Tibial nerve (tissue), 4 donors: ENCODE data around the gene CPZ. TPM values are rescaled to one million over a fixed set of nuclear protein-coding genes. Genes with fewer than 3 reads are reported as not detected.

Experiments
- DNase-seq, 2 donors: peaks; one replicate each; pipeline ENCODE4 v3.0.0-alpha.2; 2019; ENCODE audit warnings: low spot score in 2 of 2
- H3K27ac ChIP-seq, 4 donors: fragments of 200-600 bp; sonication (generic) in 3 of 4; one replicate each; pipeline ENCODE4 v1.5.1; 2017 to 2019; ENCODE audit warnings: mild to moderate bottlenecking in 1 of 4
- H3K27me3 ChIP-seq, 2 donors: fragments of 200-600 bp; sonication (generic) in 1 of 2; one replicate each; pipeline versions ENCODE4 v1.5.1 to v1.6.0; 2017 to 2019
- H3K36me3 ChIP-seq, 3 donors: fragments of 200-600 bp; sonication (generic); one replicate each; pipeline ENCODE4 v1.5.1; 2018 to 2019
- H3K4me1 ChIP-seq, 4 donors: fragments of 200-600 bp; sonication (generic) in 3 of 4; one replicate each; pipeline ENCODE4 v1.5.1; 2017 to 2019
- H3K4me3 ChIP-seq, 4 donors: fragments of 200-600 bp; sonication (generic) in 3 of 4; one replicate each; pipeline ENCODE4 v1.5.1; 2017 to 2019; ENCODE audit warnings: mild to moderate bottlenecking in 1 of 4, moderate library complexity in 1 of 4
- H3K9me3 ChIP-seq, 4 donors: fragments of 200-600 bp; sonication (generic) in 3 of 4; one replicate each; pipeline ENCODE4 v1.5.1; 2017 to 2019
- EP300 ChIP-seq, 2 donors: sonication (generic); formaldehyde crosslinking; IDR thresholded peaks; one replicate each; pipeline ENCODE4 v1.6.1; 2017; ENCODE audit warnings: antibody characterized with exemption in 2 of 2, mild to moderate bottlenecking in 1 of 2
- POLR2A ChIP-seq, 2 donors: fragments of 450-650 bp; IDR thresholded peaks; one replicate each; pipeline ENCODE4 v1.6.1; 2017; ENCODE audit warnings: antibody characterized with exemption in 2 of 2, mild to moderate bottlenecking in 2 of 2, moderate library complexity in 2 of 2
- WGBS, 2 donors: methylation state at CpG; one replicate each; pipeline ENCODE4 v1.1.5; 2018; 5-methylcytosine and 5-hydroxymethylcytosine counted together
- total RNA-seq, 4 donors: library from RNA; depleted of rRNA; stranded (reverse); fragments of >200 nt; gene quantifications; one replicate each; pipeline ENCODE4 v1.1.0, GENCODE V29; 2016
- TF ChIP-seq, protein P1 (sequence below), 5 experiments: fragments of 200-600 bp in 3 of 5; fragments of 450-650 bp in 2 of 5; sonication (generic) in 3 of 5; IDR thresholded peaks; one replicate each; pipeline ENCODE4 v1.5.1; 2016 to 2019; ENCODE audit warnings: antibody characterized with exemption in 5 of 5, mild to moderate bottlenecking in 3 of 5, moderate library complexity in 2 of 5

CPZ gene
- total RNA-seq, 4 donors from 2014 or later, result 1.6 to 11.7 (median 2.5) TPM

DNA sequence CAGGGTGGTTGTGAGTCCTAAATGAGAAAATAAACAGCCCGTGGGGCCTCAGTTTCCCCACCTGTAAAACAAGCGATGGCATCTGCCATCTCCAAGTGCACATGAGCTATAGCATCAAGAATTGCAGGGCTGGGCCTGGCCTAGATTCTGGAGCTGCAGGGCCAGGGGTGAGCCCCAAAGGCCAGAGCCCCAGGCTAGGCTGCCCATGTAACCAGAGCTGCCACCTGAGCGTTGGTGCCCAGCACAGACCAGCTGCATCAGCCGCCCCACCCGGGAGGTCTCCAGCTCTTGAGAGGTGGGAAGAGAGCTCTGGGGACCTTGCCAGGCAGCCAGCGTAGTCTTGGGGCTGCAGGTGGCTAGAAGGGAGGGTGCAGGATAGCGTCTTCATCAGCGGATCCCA is 39.3 kb upstream of the CPZ start:
- 88 to 89% methylated on average over 7 of the region's 8 CpGs for WGBS, 2 donors
- Histone ChIP-seq H3K4me3 (no peak overlapping the region), H3K4me1 (no peaks in the 10 kb centered on the region), H3K9me3 (peaks cover 0 to 5% (median 0%) of the 10 kb centered on the region in 4 donors), H3K36me3 (no peaks in the 10 kb centered on the region), H3K27ac (no peak overlapping the region), H3K27me3 (no peaks in the 10 kb centered on the region)
- TF ChIP-seq, protein P1, sequence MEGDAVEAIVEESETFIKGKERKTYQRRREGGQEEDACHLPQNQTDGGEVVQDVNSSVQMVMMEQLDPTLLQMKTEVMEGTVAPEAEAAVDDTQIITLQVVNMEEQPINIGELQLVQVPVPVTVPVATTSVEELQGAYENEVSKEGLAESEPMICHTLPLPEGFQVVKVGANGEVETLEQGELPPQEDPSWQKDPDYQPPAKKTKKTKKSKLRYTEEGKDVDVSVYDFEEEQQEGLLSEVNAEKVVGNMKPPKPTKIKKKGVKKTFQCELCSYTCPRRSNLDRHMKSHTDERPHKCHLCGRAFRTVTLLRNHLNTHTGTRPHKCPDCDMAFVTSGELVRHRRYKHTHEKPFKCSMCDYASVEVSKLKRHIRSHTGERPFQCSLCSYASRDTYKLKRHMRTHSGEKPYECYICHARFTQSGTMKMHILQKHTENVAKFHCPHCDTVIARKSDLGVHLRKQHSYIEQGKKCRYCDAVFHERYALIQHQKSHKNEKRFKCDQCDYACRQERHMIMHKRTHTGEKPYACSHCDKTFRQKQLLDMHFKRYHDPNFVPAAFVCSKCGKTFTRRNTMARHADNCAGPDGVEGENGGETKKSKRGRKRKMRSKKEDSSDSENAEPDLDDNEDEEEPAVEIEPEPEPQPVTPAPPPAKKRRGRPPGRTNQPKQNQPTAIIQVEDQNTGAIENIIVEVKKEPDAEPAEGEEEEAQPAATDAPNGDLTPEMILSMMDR (IDR thresholded peaks at IDR 0.05), result no peak
- TF ChIP-seq EP300 (IDR thresholded peaks at IDR 0.05) (no peak), POLR2A (IDR thresholded peaks at IDR 0.05) (no peak)
- DNase-seq, result no peak

DNA sequence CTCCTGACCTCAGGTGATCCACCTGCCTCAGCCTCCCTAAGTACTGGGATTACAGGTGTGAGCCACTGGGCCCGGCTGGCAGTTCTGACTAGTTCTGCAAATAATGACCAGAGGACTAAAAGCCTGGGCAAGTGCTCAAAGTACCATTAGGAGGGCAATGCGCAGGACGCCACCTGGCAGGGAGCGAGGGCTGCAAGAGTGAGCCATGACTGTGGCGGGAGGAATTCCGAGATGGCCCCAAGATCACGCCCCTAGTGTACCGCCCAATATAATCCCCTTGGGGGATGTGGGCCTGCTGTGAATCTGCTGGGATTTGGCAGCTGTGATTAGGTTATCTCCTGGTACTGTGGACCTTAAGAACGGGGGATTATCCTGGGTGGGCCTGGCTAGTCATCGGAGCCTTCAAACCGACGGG is 38.6 kb upstream of the CPZ start:
- no peak for DNase-seq

DNA sequence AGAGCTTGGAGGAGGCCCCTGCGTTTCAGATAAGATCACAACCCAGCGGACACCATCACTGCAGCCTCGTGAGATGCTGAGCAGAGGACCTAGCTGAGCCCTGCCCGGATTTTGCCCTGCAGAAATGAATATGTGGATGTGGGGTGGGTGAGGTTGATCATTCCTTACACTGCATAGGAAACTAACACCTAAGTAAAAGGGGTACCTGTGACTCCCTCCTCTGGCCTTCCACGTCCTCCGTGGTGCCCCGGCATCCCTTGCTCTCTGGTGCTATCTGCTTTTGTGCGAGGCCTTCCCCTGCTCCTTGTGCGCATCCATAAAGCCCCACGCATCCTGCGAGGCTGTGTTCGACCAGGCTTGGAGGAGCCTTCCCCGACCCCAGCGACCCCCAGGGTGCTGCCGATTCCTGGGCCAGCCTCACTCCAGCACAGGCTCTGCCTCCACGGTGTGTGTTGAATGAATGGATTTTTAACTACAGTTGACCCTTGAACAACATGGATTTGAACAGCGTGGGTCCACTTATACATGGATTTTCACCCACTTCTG is 37.9 kb upstream of the CPZ start:
- H3K27ac ChIP-seq, result no peak overlapping the region
- TF ChIP-seq, protein P1 (IDR thresholded peaks at IDR 0.05), result no peak
- no peak for TF ChIP-seq POLR2A (IDR thresholded peaks at IDR 0.05)
- TF ChIP-seq EP300 (IDR thresholded peaks at IDR 0.05), result no peak
- H3K27me3 ChIP-seq, result no peaks in the 10 kb centered on the region
- DNase-seq, result no peak
- 82 to 88% methylated on average over 12 to 17 of the region's 17 CpGs for WGBS, 2 donors
- no peaks in the 10 kb centered on the region for H3K36me3 ChIP-seq
- no peak overlapping the region for H3K4me3 ChIP-seq
- H3K4me1 ChIP-seq, result no peaks in the 10 kb centered on the region
- H3K9me3 ChIP-seq, result peaks cover 0 to 5% (median 0%) of the 10 kb centered on the region in 4 donors

More for the DNA sequence above, 38.6 kb upstream of the CPZ start:
- H3K9me3 ChIP-seq, result peaks cover 0 to 5% (median 0%) of the 10 kb centered on the region in 4 donors
- H3K4me3 ChIP-seq, result no peak overlapping the region
- H3K36me3 ChIP-seq, result no peaks in the 10 kb centered on the region
- no peak overlapping the region for H3K27ac ChIP-seq
- H3K4me1 ChIP-seq, result no peaks in the 10 kb centered on the region
- no peak for TF ChIP-seq POLR2A (IDR thresholded peaks at IDR 0.05)
- TF ChIP-seq, protein P1 (IDR thresholded peaks at IDR 0.05), result no peak
- TF ChIP-seq EP300 (IDR thresholded peaks at IDR 0.05), result no peak
- 74 to 78% methylated on average over 8 to 12 of the region's 12 CpGs for WGBS, 2 donors
- no peaks in the 10 kb centered on the region for H3K27me3 ChIP-seq

DNA sequence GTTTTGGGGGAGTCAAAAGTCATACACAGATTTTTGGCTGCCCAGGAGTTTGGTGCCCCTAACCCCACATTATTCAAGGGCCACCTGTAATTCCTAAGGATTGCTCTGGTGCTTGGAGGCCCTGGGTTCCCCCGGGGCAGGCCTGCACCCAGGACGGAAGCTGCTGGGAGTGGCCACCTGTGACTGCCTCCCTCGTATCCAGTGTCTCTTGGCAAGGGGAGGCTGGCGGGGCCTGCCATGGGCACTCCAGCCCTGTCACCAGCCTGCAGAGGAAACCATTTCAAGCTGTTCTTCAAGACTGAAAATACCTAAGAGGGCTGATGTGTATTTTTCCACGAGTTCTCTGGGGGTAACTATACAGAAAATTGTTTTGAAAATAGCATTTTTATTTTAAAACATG is 36.8 kb upstream of the CPZ start:
- DNase-seq, result no peak
- Histone ChIP-seq H3K27me3 (no peaks in the 10 kb centered on the region), H3K4me1 (no peaks in the 10 kb centered on the region), H3K4me3 (no peak overlapping the region), H3K27ac (no peak overlapping the region), H3K36me3 (no peaks in the 10 kb centered on the region), H3K9me3 (peaks cover 0 to 5% (median 0%) of the 10 kb centered on the region in 4 donors)
- WGBS, 2 donors, result 59 to 74% methylated on average over 5 of the region's 5 CpGs
- TF ChIP-seq POLR2A (IDR thresholded peaks at IDR 0.05) (no peak), EP300 (IDR thresholded peaks at IDR 0.05) (no peak)
- TF ChIP-seq, protein P1 (IDR thresholded peaks at IDR 0.05), result no peak

DNA sequence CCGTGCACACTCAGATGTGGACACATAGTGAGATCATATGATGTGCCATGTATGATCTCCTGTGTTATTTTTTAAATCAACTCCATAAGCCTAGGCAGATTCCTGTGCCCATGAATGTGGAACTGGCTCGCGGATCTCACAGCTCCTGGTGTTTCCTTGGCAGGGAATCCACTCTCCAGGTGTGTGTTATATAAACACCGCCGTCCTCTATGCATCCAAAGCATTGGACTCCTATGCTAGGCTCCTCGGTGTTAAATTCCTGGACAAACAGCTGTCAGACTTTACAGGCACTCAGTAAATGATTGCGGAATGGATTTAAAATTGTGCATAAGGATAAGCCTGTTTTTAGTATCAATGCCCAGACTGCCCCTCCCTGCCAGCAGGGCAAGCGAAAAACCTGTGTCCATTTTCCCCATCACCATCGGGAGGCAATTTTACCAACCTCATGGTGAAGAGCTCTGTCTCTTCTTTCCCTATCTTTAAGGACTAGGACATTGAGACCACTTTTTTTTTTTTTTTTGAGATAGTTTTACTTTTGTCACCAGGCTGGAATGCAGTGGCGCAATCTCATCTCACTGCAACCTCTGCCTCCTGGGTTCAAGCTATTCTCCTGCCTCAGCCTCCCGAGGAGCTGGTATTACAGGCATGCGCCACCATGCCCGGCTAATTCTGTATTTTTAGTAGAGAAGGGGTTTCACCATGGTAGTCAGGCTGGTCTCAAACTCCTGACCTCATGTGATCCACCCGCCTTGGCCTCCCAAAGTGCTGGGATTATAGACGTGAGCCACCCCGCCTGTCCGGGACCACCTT is 36.0 kb upstream of the CPZ start:
- Histone ChIP-seq H3K27me3 (no peaks in the 10 kb centered on the region), H3K36me3 (no peaks in the 10 kb centered on the region), H3K27ac (no peak overlapping the region), H3K9me3 (peaks cover 0 to 2% (median 0%) of the 10 kb centered on the region in 4 donors), H3K4me1 (no peaks in the 10 kb centered on the region), H3K4me3 (no peak overlapping the region)
- DNase-seq, result no peak
- 68 to 82% methylated on average over 17 of the region's 17 CpGs for WGBS, 2 donors
- TF ChIP-seq, protein P1 (IDR thresholded peaks at IDR 0.05), result no peak
